Caco-2 (cell line): ENCODE measurements around the gene FGF10. TPM values are rescaled to one million over a fixed set of nuclear protein-coding genes. Genes with fewer than 3 reads are reported as not detected.

ENCODE experiments used
- BruUV-seq: library from RNA; stranded (reverse); fragments of 400-500 nt; replicated peaks from 2 replicates; lab custom pipeline; 2021; lab: Mats Ljungman, UMichigan
- CTCF ChIA-PET: fragments of 300-600 bp; sonication (Branson Sonifier 250); formaldehyde crosslinking; loops from one replicate; lab custom pipeline; 2022; ENCODE audit warnings: antibody characterized with exemption; lab: Charles Lee
- POLR2A ChIA-PET: fragments of 300-600 bp; sonication (Branson Sonifier 250); formaldehyde crosslinking; loops from one replicate; lab custom pipeline; 2022; ENCODE audit warnings: antibody characterized with exemption; lab: Charles Lee
- DNase-seq, 2 experiments: peaks; one replicate each; pipeline versions ENCODE4 v3.0.0 to v3.0.0-alpha.2; 2020 to 2022
- H3K27me3 ChIP-seq: replicated peaks from 2 replicates; pipeline ENCODE4 v1.6.0; 2011; ENCODE audit warnings: low read length; ENCODE audit not compliant: control insufficient read depth, insufficient read depth
- H3K36me3 ChIP-seq: 2 replicates; pipeline ENCODE4 v1.5.1; 2011; ENCODE audit warnings: low read length; ENCODE audit not compliant: control insufficient read depth, insufficient read depth
- H3K4me1 ChIP-seq: fragments of 250-450 bp; sonication (Bioruptor Pico); 2 replicates; pipeline ENCODE4 v1.5.1; 2020; ENCODE audit warnings: mild to moderate bottlenecking
- H3K4me3 ChIP-seq: 2 replicates; pipeline ENCODE4 v1.5.1; 2011; ENCODE audit warnings: low read depth, mild to moderate bottlenecking, control low read depth, low read length
- H3K9me3 ChIP-seq: fragments of 250-450 bp; sonication (Bioruptor Pico); 2 replicates; pipeline ENCODE4 v1.5.1; 2020; ENCODE audit warnings: mild to moderate bottlenecking, moderate library complexity
- H3K27ac Mint-ChIP-seq: one replicate; pipeline ENCODE4 v1.8.0; 2022; ENCODE audit warnings: mixed read lengths; ENCODE audit not compliant: unreplicated experiment
- H3K27me3 Mint-ChIP-seq: one replicate; pipeline ENCODE4 v1.8.0; 2022; ENCODE audit warnings: mixed read lengths; ENCODE audit not compliant: insufficient read depth, unreplicated experiment
- H3K36me3 Mint-ChIP-seq: one replicate; pipeline ENCODE4 v1.8.0; 2022; ENCODE audit warnings: mild to moderate bottlenecking, mixed read lengths; ENCODE audit not compliant: insufficient read depth, unreplicated experiment
- H3K4me1 Mint-ChIP-seq: one replicate; pipeline ENCODE4 v1.8.0; 2022; ENCODE audit warnings: low read depth, mixed read lengths; ENCODE audit not compliant: unreplicated experiment
- H3K4me3 Mint-ChIP-seq: one replicate; pipeline ENCODE4 v1.8.0; 2022; ENCODE audit warnings: mild to moderate bottlenecking, moderate library complexity, mixed read lengths; ENCODE audit not compliant: unreplicated experiment
- H3K9me3 Mint-ChIP-seq: one replicate; pipeline ENCODE4 v1.8.0; 2022; ENCODE audit warnings: mixed read lengths; ENCODE audit not compliant: unreplicated experiment
- CTCF ChIP-seq, 2 experiments: fragments of 200-600 bp in 1 of 2; IDR thresholded peaks; 1 replicate in 1 of 2; 2 replicates in 1 of 2; pipeline versions ENCODE4 v1.5.1 to v1.8.0; 2011 to 2022; ENCODE audit warnings: antibody characterized with exemption in 1 of 2, control low read depth in 1 of 2, inconsistent platforms in 1 of 2, low read depth in 1 of 2, low read length in 1 of 2, mild to moderate bottlenecking in 1 of 2, moderate library complexity in 1 of 2; ENCODE audit not compliant: insufficient read depth in 1 of 2, severe bottlenecking in 1 of 2, unreplicated experiment in 1 of 2
- intact Hi-C: fragments of 100-400 bp; cut with micrococcal nuclease; formaldehyde crosslinking; loops from one replicate; pipeline ENCODE4 v1.10.0; 2022; ENCODE audit not compliant: unreplicated experiment
- total RNA-seq: library from RNA; stranded (reverse); gene quantifications from 2 replicates; pipeline ENCODE4 v1.2.3, GENCODE V29; 2022

Gene FGF10
- total RNA-seq, 1 experiment from 2014 or later, result not detected

DNA sequence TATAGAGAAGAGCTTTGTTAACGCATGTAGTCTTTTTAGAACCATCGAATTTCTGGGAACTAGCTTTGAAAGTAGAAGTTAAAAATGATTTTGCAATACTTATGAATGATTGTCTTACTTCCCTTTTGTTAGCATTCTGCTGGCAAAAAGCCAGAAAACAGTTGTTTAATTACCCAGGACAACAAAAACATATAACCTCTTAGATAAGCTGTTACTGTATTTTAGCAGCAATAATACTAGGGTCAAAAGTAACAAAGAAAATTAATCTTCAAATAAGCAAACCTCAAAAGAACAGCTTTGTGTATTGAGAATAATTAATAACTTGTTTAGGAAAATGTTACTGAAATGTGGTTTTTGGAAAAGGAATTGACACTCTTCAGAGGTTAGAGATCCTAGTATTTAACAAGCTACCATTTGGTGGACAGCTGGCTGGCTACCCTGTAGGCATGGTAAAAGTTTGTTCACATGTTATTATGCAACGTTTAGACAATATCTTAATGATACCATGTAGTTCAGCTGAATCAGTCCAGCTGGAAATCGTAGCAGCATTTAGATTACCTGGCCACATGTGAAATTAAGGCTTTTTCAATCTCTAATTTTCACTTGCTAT lies 3.8 kb downstream of the FGF10 start:
- H3K4me3 ChIP-seq, result no peak overlapping the region
- no peaks in the 10 kb centered on the region for H3K9me3 ChIP-seq
- BruUV-seq, result no TSS peak
- DNase-seq, result no peak
- no peaks in the 10 kb centered on the region for H3K4me1 Mint-ChIP-seq
- no peak overlapping the region for H3K4me3 Mint-ChIP-seq
- CTCF ChIA-PET, result no interaction called here
- H3K27me3 ChIP-seq, result no peaks in the 10 kb centered on the region; the same call in 1 of the 2 replicates
- H3K9me3 Mint-ChIP-seq, result no peaks in the 10 kb centered on the region
- H3K27me3 Mint-ChIP-seq, result peaks cover 16% of the 10 kb centered on the region
- POLR2A ChIA-PET, result no interaction called here
- no peak for TF ChIP-seq CTCF (IDR thresholded peaks at IDR 0.05; ENCODE audit: insufficient read depth in 1 of 2, low read depth in 1 of 2, low read length in 1 of 2, severe bottlenecking in 1 of 2, unreplicated experiment in 1 of 2)
- H3K36me3 Mint-ChIP-seq, result no peaks in the 10 kb centered on the region
- intact Hi-C loops, result no loop called here
- H3K4me1 ChIP-seq, result no peaks in the 10 kb centered on the region
- H3K36me3 ChIP-seq, result no peaks in the 10 kb centered on the region
- H3K27ac Mint-ChIP-seq, result no peak overlapping the region

- Mint-ChIP-seq H3K27me3 (peaks cover 13% of the 10 kb centered on the region), H3K36me3 (no peaks in the 10 kb centered on the region), H3K4me1 (no peaks in the 10 kb centered on the region), H3K9me3 (no peaks in the 10 kb centered on the region), H3K27ac (no peak overlapping the region), H3K4me3 (no peak overlapping the region)
- no peak for DNase-seq
- BruUV-seq, result no TSS peak
- no peak overlapping the region for H3K4me3 ChIP-seq
- ChIA-PET POLR2A (no interaction called here), CTCF (no interaction called here)
- H3K4me1 ChIP-seq, result no peaks in the 10 kb centered on the region
- H3K9me3 ChIP-seq, result no peaks in the 10 kb centered on the region
- intact Hi-C loops, result no loop called here
- no peaks in the 10 kb centered on the region for H3K27me3 ChIP-seq
- TF ChIP-seq CTCF (IDR thresholded peaks at IDR 0.05; ENCODE audit: insufficient read depth in 1 of 2, low read depth in 1 of 2, low read length in 1 of 2, severe bottlenecking in 1 of 2, unreplicated experiment in 1 of 2), result no peak
- H3K36me3 ChIP-seq, result no peaks in the 10 kb centered on the region
Observed at GRCh38 chr5:44384816-44385215, 4.4 kb downstream of the FGF10 start.

DNA sequence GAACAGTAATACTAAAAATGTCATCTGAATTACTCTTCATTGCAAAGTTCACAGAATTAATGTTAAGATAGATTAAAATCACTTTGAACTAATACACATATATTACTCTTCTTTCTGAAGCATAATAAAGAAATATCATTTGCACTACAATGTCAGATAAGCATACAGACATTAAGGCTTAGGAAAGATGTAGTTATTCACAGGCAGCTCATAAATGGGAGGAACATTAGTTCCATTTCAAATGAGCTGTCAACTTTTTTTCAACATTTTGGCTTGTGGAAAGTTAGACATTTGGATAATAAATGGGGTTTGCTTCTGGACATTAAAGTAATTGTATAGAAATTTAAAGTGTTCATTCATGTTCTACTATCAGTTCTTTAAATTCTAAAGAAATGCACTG lies 6.3 kb downstream of the FGF10 start:
- no peak for DNase-seq
- no peaks in the 10 kb centered on the region for H3K36me3 ChIP-seq
- H3K27me3 ChIP-seq, result no peaks in the 10 kb centered on the region
- no peak for TF ChIP-seq CTCF (IDR thresholded peaks at IDR 0.05; ENCODE audit: insufficient read depth in 1 of 2, low read depth in 1 of 2, low read length in 1 of 2, severe bottlenecking in 1 of 2, unreplicated experiment in 1 of 2)
- H3K36me3 Mint-ChIP-seq, result no peaks in the 10 kb centered on the region
- H3K4me3 Mint-ChIP-seq, result no peak overlapping the region
- H3K27me3 Mint-ChIP-seq, result peaks cover 12% of the 10 kb centered on the region
- H3K4me1 Mint-ChIP-seq, result no peaks in the 10 kb centered on the region
- H3K9me3 Mint-ChIP-seq, result no peaks in the 10 kb centered on the region
- H3K27ac Mint-ChIP-seq, result no peak overlapping the region
- BruUV-seq, result no TSS peak
- ChIA-PET POLR2A (no interaction called here), CTCF (no interaction called here)
- intact Hi-C loops, result no loop called here
- no peaks in the 10 kb centered on the region for H3K9me3 ChIP-seq
- no peak overlapping the region for H3K4me3 ChIP-seq
- H3K4me1 ChIP-seq, result no peaks in the 10 kb centered on the region
